ENCODE measurements around the gene TMEFF1.

TMEFF1 gene

GRCh38 chr9:100619194-100619593, 146.2 kb downstream of the TMEFF1 start:
- Histone ChIP-seq H4K20me1 (ENCODE audit: low read depth, low read length) (no peaks in the 10 kb centered on the region), H3F3A (ENCODE audit: insufficient read depth) (no peaks in the 10 kb centered on the region), H3K36me3 (ENCODE audit: low read length) (no peaks in the 10 kb centered on the region), H3K4me3 (ENCODE audit: insufficient read depth, low read length, poor library complexity, severe bottlenecking) (no peak overlapping the region), H3K79me2 (ENCODE audit: insufficient read depth, low read length) (no peaks in the 10 kb centered on the region), H3K9me2 (replicated peaks; ENCODE audit: insufficient read depth, low read length) (no peaks in the 10 kb centered on the region), H3K9ac (ENCODE audit: low read length) (no peak overlapping the region), H3K9me3 (ENCODE audit: insufficient read depth, low read length) (no peaks in the 10 kb centered on the region), H2AFZ (ENCODE audit: low read depth, low read length, severe bottlenecking) (no peak overlapping the region), H3K27ac (ENCODE audit: low read depth, low read length) (no peak overlapping the region), H3K27me3 (ENCODE audit: low read length) (no peaks in the 10 kb centered on the region), H3K4me2 (ENCODE audit: low read depth, low read length, poor library complexity, severe bottlenecking) (no peak overlapping the region)
- no peak for TF ChIP-seq EZH2phosphoT487 (conservative IDR thresholded peaks at IDR 0.05; ENCODE audit: low read length)
- TF ChIP-seq CTCF (IDR thresholded peaks at IDR 0.05; ENCODE audit: insufficient read depth, low read length, poor library complexity, severe bottlenecking), result no peak

- H4K20me1 ChIP-seq (ENCODE audit: low read depth, low read length), result no peaks in the 10 kb centered on the region
- H3K36me3 ChIP-seq (ENCODE audit: low read length), result no peaks in the 10 kb centered on the region
- no peak overlapping the region for H3K9ac ChIP-seq (ENCODE audit: low read length)
- TF ChIP-seq EZH2phosphoT487 (conservative IDR thresholded peaks at IDR 0.05; ENCODE audit: low read length) (no peak), CTCF (IDR thresholded peaks at IDR 0.05; ENCODE audit: insufficient read depth, low read length, poor library complexity, severe bottlenecking) (no peak)
- H3K27ac ChIP-seq (ENCODE audit: low read depth, low read length), result no peak overlapping the region
- H3K9me3 ChIP-seq (ENCODE audit: insufficient read depth, low read length), result no peaks in the 10 kb centered on the region
- no peak overlapping the region for H2AFZ ChIP-seq (ENCODE audit: low read depth, low read length, severe bottlenecking)
- no peaks in the 10 kb centered on the region for H3K27me3 ChIP-seq (ENCODE audit: low read length)
- H3F3A ChIP-seq (ENCODE audit: insufficient read depth), result no peaks in the 10 kb centered on the region
- H3K79me2 ChIP-seq (ENCODE audit: insufficient read depth, low read length), result no peaks in the 10 kb centered on the region
- H3K4me2 ChIP-seq (ENCODE audit: low read depth, low read length, poor library complexity, severe bottlenecking), result no peak overlapping the region
- H3K4me3 ChIP-seq (ENCODE audit: insufficient read depth, low read length, poor library complexity, severe bottlenecking), result no peak overlapping the region
- no peaks in the 10 kb centered on the region for H3K9me2 ChIP-seq (replicated peaks; ENCODE audit: insufficient read depth, low read length)
Measured at GRCh38 chr9:100619665-100620064, 146.7 kb downstream of the TMEFF1 start.

- Histone ChIP-seq H3K4me2 (ENCODE audit: low read depth, low read length, poor library complexity, severe bottlenecking) (no peak overlapping the region), H3K27me3 (ENCODE audit: low read length) (no peaks in the 10 kb centered on the region), H2AFZ (ENCODE audit: low read depth, low read length, severe bottlenecking) (no peak overlapping the region), H3F3A (ENCODE audit: insufficient read depth) (no peaks in the 10 kb centered on the region), H3K9me3 (ENCODE audit: insufficient read depth, low read length) (no peaks in the 10 kb centered on the region), H3K79me2 (ENCODE audit: insufficient read depth, low read length) (no peaks in the 10 kb centered on the region), H3K4me3 (ENCODE audit: insufficient read depth, low read length, poor library complexity, severe bottlenecking) (no peak overlapping the region), H3K27ac (ENCODE audit: low read depth, low read length) (no peak overlapping the region), H3K9ac (ENCODE audit: low read length) (no peak overlapping the region), H4K20me1 (ENCODE audit: low read depth, low read length) (no peaks in the 10 kb centered on the region), H3K9me2 (replicated peaks; ENCODE audit: insufficient read depth, low read length) (no peaks in the 10 kb centered on the region), H3K36me3 (ENCODE audit: low read length) (no peaks in the 10 kb centered on the region)
- TF ChIP-seq CTCF (IDR thresholded peaks at IDR 0.05; ENCODE audit: insufficient read depth, low read length, poor library complexity, severe bottlenecking), result no peak
- no peak for TF ChIP-seq EZH2phosphoT487 (conservative IDR thresholded peaks at IDR 0.05; ENCODE audit: low read length)
Measured at GRCh38 chr9:100623969-100624368, 151.0 kb downstream of the TMEFF1 start.

Measured in SU-DHL-6 (cell line).